ENCODE data around the gene POLR2L.

GRCh38 chr11:864898-865297 is 22.6 kb upstream of the POLR2L start:
- TF ChIP-seq POLR2A (IDR thresholded peaks at IDR 0.05) (no peak), CTCF (IDR thresholded peaks at IDR 0.05) (no peak)

Data from adrenal gland (tissue), 5 donors.